SK-N-SH treated with all-trans-retinoic acid at 6 μM for 48 hours (cell line): ENCODE results near the gene CCDC107.

Experiments used
- ATAC-seq: fragments of 200-7000 bp; cut with Tn5 transposase; 3 replicates; pipeline ENCODE4 v1.9.1; 2020; ENCODE audit warnings: mild to moderate bottlenecking, moderate library complexity
- ARNTL ChIP-seq: fragments of 450-650 bp; formaldehyde crosslinking; IDR thresholded peaks from 2 replicates; pipeline ENCODE4 v1.5.0; 2020; ENCODE audit warnings: low read depth, mild to moderate bottlenecking, moderate library complexity, borderline replicate concordance
- BACH2 ChIP-seq: fragments of 250-450 bp; sonication (Bioruptor Pico); IDR thresholded peaks from 2 replicates; pipeline ENCODE4 v1.9.0; 2021; ENCODE audit warnings: mild to moderate bottlenecking, borderline replicate concordance
- CSDC2 ChIP-seq: fragments of 250-450 bp; sonication (Bioruptor Pico); IDR thresholded peaks from 2 replicates; pipeline ENCODE4 v1.5.0; 2020; ENCODE audit warnings: mild to moderate bottlenecking, moderate library complexity
- ESRRG ChIP-seq: fragments of 250-450 bp; sonication (Bioruptor Pico); IDR thresholded peaks from 2 replicates; pipeline ENCODE4 v1.6.1; 2021; ENCODE audit warnings: mild to moderate bottlenecking
- GLIS3 ChIP-seq: fragments of 250-450 bp; sonication (Bioruptor Pico); IDR thresholded peaks from 2 replicates; pipeline ENCODE4 v1.5.0; 2020; ENCODE audit warnings: mild to moderate bottlenecking, moderate library complexity
- ISL1 ChIP-seq: fragments of 250-450 bp; sonication (Bioruptor Pico); IDR thresholded peaks from 2 replicates; pipeline ENCODE4 v2.1.2; 2022; ENCODE audit warnings: mild to moderate bottlenecking, moderate library complexity
- OSR1 ChIP-seq: fragments of 250-450 bp; sonication (Bioruptor Pico); IDR thresholded peaks from 2 replicates; pipeline ENCODE4 v1.8.0; 2022; ENCODE audit warnings: moderate library complexity, mild to moderate bottlenecking, inconsistent platforms
- PPARA ChIP-seq: fragments of 250-450 bp; sonication (Bioruptor Pico); IDR thresholded peaks from 2 replicates; pipeline ENCODE4 v1.5.0; 2020; ENCODE audit warnings: mild to moderate bottlenecking, borderline replicate concordance
- RARB ChIP-seq: fragments of 250-450 bp; sonication (Bioruptor Pico); IDR thresholded peaks from 2 replicates; pipeline ENCODE4 v1.8.0; 2021; ENCODE audit warnings: mild to moderate bottlenecking, moderate library complexity
- SNAI2 ChIP-seq: fragments of 250-450 bp; sonication (Bioruptor Pico); IDR thresholded peaks from 2 replicates; pipeline ENCODE4 v1.5.0; 2020; ENCODE audit warnings: mild to moderate bottlenecking, moderate library complexity
- TCF4 ChIP-seq: fragments of 250-450 bp; sonication (Bioruptor Pico); IDR thresholded peaks from 2 replicates; pipeline ENCODE4 v1.8.0; 2021; ENCODE audit warnings: mild to moderate bottlenecking, moderate library complexity, borderline replicate concordance
- TOX ChIP-seq: fragments of 250-450 bp; sonication (Bioruptor Pico); IDR thresholded peaks from 2 replicates; pipeline ENCODE4 v1.8.0; 2021; ENCODE audit warnings: mild to moderate bottlenecking, moderate library complexity, borderline replicate concordance
- ZC3H10 ChIP-seq: fragments of 250-450 bp; sonication (Bioruptor Pico); IDR thresholded peaks from 2 replicates; pipeline ENCODE4 v1.5.1; 2021; ENCODE audit warnings: mild to moderate bottlenecking, moderate library complexity
- ZFP3 ChIP-seq: fragments of 250-450 bp; sonication (Bioruptor Pico); IDR thresholded peaks from 2 replicates; pipeline ENCODE4 v1.5.0; 2020; ENCODE audit warnings: mild to moderate bottlenecking, moderate library complexity
- ZFP30 ChIP-seq: fragments of 450-650 bp; formaldehyde crosslinking; IDR thresholded peaks from 2 replicates; pipeline ENCODE4 v1.5.0; 2022; ENCODE audit warnings: mild to moderate bottlenecking, moderate library complexity
- ZNF565 ChIP-seq: fragments of 450-650 bp; formaldehyde crosslinking; conservative IDR thresholded peaks from 2 replicates; pipeline ENCODE4 v1.5.0; 2020; ENCODE audit warnings: low read depth, mild to moderate bottlenecking, moderate library complexity
- ZNF8 ChIP-seq: fragments of 450-650 bp; formaldehyde crosslinking; IDR thresholded peaks from 2 replicates; pipeline ENCODE4 v1.5.0; 2020; ENCODE audit warnings: mild to moderate bottlenecking, moderate library complexity
- TF ChIP-seq, protein P1 (sequence below): fragments of 250-450 bp; sonication (Bioruptor Pico); IDR thresholded peaks from 2 replicates; pipeline ENCODE4 v1.8.0; 2020; ENCODE audit warnings: mild to moderate bottlenecking, moderate library complexity, borderline replicate concordance
- TF ChIP-seq, protein P2 (sequence below): fragments of 250-450 bp; sonication (Bioruptor Pico); IDR thresholded peaks from 2 replicates; pipeline ENCODE4 v1.5.0; 2020; ENCODE audit warnings: mild to moderate bottlenecking, moderate library complexity
- TF ChIP-seq, protein P3 (sequence below): fragments of 250-450 bp; sonication (Bioruptor Pico); IDR thresholded peaks from 2 replicates; pipeline ENCODE4 v1.5.1; 2021; ENCODE audit warnings: mild to moderate bottlenecking, moderate library complexity
- TF ChIP-seq, protein P4 (sequence below): fragments of 250-450 bp; sonication (Bioruptor Pico); IDR thresholded peaks from 2 replicates; pipeline ENCODE4 v1.8.0; 2021; ENCODE audit warnings: low read depth, mild to moderate bottlenecking, moderate library complexity, borderline replicate concordance

Gene CCDC107

DNA sequence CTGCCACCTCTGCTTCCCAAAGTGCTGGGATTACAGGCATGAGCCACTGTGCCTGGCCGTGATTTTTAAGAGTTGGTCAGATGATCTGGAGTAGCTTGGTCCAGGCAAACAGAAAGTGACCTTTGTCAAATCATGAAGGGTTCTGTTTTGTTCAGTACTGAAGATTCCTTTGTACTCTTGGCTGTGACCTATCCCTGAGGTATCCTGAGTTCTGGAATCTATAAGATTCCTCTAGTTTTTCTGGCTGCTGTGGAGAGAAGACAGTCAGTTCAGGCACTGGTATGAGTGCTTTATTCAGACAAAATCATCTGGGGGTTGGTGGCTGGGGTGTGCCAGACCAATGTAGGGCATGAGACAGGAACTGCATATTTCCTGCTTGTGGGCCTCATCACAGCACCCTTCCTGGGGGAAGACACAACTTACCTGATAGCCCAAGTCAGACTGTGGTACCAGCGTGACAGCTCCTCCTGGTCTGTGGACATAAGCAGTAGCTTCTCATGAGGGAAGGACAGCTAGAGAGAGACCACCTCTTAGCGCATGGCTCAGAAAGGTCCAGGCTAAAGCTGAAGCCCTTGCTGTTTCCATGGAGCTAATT, 3.8 kb downstream of the CCDC107 start:
- TF ChIP-seq GLIS3 (CRISPR knock-in tag), result no peak
- ATAC-seq, result no peak

DNA sequence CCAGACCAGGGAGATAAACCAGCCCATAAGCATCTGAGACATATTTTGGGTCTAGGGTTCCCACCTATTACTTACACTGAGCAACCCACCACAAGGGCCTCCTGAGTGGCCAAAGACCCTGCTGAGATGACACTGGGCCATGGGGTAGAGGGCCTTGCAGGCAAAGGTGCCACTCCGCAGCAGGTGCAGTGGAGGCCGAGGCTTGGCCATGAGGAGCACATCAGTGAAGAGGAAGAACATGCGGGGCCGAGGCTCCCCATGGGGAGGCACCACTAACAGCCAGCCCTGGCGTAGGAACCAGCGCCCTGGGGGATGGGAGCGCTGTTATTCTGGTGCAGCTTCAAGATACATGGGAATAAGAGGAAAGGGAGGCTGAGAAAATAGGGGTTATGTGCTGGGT, 4.3 kb downstream of the CCDC107 start:
- ATAC-seq, result no peak
- TF ChIP-seq ARNTL (CRISPR knock-in tag) (no peak), CSDC2 (CRISPR knock-in tag) (no peak), ISL1 (no peak), RARB (CRISPR knock-in tag) (no peak), ZC3H10 (CRISPR knock-in tag) (no peak), TCF4 (CRISPR knock-in tag) (no peak), ZNF565 (CRISPR knock-in tag) (no peak), ZNF8 (no peak), OSR1 (CRISPR knock-in tag) (no peak), BACH2 (no peak), GLIS3 (CRISPR knock-in tag) (no peak), ZFP30 (CRISPR knock-in tag) (no peak), SNAI2 (no peak), ESRRG (CRISPR knock-in tag) (no peak), ZFP3 (CRISPR knock-in tag) (no peak), PPARA (CRISPR knock-in tag) (no peak)
- TF ChIP-seq, protein P1, sequence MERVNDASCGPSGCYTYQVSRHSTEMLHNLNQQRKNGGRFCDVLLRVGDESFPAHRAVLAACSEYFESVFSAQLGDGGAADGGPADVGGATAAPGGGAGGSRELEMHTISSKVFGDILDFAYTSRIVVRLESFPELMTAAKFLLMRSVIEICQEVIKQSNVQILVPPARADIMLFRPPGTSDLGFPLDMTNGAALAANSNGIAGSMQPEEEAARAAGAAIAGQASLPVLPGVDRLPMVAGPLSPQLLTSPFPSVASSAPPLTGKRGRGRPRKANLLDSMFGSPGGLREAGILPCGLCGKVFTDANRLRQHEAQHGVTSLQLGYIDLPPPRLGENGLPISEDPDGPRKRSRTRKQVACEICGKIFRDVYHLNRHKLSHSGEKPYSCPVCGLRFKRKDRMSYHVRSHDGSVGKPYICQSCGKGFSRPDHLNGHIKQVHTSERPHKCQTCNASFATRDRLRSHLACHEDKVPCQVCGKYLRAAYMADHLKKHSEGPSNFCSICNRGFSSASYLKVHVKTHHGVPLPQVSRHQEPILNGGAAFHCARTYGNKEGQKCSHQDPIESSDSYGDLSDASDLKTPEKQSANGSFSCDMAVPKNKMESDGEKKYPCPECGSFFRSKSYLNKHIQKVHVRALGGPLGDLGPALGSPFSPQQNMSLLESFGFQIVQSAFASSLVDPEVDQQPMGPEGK (CRISPR knock-in tag), result no peak
- TF ChIP-seq, protein P2, sequence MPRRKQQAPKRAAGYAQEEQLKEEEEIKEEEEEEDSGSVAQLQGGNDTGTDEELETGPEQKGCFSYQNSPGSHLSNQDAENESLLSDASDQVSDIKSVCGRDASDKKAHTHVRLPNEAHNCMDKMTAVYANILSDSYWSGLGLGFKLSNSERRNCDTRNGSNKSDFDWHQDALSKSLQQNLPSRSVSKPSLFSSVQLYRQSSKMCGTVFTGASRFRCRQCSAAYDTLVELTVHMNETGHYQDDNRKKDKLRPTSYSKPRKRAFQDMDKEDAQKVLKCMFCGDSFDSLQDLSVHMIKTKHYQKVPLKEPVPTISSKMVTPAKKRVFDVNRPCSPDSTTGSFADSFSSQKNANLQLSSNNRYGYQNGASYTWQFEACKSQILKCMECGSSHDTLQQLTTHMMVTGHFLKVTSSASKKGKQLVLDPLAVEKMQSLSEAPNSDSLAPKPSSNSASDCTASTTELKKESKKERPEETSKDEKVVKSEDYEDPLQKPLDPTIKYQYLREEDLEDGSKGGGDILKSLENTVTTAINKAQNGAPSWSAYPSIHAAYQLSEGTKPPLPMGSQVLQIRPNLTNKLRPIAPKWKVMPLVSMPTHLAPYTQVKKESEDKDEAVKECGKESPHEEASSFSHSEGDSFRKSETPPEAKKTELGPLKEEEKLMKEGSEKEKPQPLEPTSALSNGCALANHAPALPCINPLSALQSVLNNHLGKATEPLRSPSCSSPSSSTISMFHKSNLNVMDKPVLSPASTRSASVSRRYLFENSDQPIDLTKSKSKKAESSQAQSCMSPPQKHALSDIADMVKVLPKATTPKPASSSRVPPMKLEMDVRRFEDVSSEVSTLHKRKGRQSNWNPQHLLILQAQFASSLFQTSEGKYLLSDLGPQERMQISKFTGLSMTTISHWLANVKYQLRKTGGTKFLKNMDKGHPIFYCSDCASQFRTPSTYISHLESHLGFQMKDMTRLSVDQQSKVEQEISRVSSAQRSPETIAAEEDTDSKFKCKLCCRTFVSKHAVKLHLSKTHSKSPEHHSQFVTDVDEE, result no peak
- TF ChIP-seq, protein P3, sequence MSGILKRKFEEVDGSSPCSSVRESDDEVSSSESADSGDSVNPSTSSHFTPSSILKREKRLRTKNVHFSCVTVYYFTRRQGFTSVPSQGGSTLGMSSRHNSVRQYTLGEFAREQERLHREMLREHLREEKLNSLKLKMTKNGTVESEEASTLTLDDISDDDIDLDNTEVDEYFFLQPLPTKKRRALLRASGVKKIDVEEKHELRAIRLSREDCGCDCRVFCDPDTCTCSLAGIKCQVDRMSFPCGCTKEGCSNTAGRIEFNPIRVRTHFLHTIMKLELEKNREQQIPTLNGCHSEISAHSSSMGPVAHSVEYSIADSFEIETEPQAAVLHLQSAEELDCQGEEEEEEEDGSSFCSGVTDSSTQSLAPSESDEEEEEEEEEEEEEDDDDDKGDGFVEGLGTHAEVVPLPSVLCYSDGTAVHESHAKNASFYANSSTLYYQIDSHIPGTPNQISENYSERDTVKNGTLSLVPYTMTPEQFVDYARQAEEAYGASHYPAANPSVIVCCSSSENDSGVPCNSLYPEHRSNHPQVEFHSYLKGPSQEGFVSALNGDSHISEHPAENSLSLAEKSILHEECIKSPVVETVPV (CRISPR knock-in tag), result no peak

DNA sequence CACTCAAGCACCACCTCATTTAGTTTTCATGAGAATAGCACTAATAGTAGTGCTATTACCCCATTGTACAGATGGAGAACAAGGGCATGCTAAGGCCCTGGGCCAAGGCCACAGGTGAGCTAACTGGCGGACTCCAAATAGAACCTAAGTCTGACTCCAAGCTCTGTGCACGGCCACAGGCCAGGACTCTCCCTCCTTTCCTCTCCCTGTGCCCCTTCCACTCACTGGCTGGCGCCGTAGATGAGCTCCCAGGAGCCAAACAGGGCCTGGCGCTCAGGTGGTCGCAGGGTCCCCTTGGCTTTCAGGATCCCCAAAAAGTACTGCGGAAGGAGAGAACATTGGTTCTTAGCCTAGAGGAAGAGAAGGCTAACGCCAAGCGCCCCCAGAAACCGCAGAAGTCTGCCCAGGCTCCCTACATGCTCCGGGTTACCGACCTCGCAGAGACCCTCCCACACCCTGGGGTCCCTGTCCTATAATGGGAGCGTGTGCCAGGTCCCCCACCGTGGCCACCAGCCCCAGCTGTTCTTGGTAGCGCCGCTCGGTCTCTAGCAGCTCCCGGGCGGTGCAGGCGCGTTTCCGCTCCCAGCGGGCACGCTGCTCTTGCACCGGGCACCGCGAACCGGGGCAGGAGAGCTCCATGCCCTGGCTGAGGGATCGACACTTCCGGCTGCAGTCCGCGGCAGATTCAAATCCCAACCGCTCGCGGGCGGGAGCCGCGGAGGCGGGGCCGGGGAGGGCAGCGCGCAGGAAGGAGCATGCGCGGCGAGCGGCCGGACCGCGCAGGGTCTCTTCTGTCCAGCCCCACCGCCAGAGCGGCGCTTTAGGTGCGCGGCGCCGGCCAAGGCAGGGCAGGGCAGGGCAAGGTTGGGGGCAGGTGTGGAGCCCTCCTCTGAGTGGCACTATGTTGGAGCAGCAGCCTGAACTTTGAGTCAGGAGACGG, 6.7 kb downstream of the CCDC107 start, which contains the start of gene ARHGEF39:
Gene ARHGEF39 (minus strand): TSS at position 665 of the 940 bp plus-strand sequence. CDS start 26 bp downstream, at position 639.
- TF ChIP-seq ISL1, result no peak
- TF ChIP-seq PPARA (CRISPR knock-in tag), result no peak
- no peak for TF ChIP-seq ZC3H10 (CRISPR knock-in tag)
- 0 out of 2 replicates have a peak, but pooled peaks have one; percentile 31 for TF ChIP-seq ZFP3 (CRISPR knock-in tag)
- TF ChIP-seq ZNF565 (CRISPR knock-in tag), result no peak
- no peak for TF ChIP-seq ZFP30 (CRISPR knock-in tag)
- TF ChIP-seq TOX (CRISPR knock-in tag), result no peak
- ATAC-seq, result peak; percentile 87

DNA sequence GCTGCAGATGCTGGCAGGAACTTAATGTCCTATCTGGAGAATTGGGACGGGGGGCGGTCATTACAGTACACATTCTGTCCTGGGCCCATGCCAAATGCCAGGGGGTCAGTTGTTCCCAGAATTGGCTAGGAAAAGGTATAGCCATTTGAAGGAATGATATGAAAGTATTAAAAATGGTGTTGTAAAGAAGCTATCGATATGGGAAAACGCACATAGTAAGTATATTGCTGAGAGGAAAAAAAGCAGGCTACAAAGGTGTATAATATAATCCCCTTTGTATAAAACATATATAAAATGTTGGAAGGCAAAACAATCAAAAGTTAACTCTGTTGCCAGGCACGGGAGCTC, 7.4 kb downstream of the CCDC107 start:
- no peak for ATAC-seq
- TF ChIP-seq RARB (CRISPR knock-in tag), result no peak
- TF ChIP-seq, protein P2, result no peak
- TF ChIP-seq, protein P4, sequence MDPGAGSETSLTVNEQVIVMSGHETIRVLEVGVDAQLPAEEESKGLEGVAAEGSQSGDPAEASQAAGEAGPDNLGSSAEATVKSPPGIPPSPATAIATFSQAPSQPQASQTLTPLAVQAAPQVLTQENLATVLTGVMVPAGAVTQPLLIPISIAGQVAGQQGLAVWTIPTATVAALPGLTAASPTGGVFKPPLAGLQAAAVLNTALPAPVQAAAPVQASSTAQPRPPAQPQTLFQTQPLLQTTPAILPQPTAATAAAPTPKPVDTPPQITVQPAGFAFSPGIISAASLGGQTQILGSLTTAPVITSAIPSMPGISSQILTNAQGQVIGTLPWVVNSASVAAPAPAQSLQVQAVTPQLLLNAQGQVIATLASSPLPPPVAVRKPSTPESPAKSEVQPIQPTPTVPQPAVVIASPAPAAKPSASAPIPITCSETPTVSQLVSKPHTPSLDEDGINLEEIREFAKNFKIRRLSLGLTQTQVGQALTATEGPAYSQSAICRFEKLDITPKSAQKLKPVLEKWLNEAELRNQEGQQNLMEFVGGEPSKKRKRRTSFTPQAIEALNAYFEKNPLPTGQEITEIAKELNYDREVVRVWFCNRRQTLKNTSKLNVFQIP (CRISPR knock-in tag), result no peak
- TF ChIP-seq, protein P3 (CRISPR knock-in tag), result no peak
- TF ChIP-seq ZFP3 (CRISPR knock-in tag), result no peak
